CD4-positive, alpha-beta T cell treated with Interleukin-10 for 1 hour (primary cell): ENCODE results near the gene IRX6.

Source experiments
- DNase-seq: peaks from one replicate; pipeline ENCODE4 v3.0.0-alpha.2; 2020

Gene IRX6

DNA sequence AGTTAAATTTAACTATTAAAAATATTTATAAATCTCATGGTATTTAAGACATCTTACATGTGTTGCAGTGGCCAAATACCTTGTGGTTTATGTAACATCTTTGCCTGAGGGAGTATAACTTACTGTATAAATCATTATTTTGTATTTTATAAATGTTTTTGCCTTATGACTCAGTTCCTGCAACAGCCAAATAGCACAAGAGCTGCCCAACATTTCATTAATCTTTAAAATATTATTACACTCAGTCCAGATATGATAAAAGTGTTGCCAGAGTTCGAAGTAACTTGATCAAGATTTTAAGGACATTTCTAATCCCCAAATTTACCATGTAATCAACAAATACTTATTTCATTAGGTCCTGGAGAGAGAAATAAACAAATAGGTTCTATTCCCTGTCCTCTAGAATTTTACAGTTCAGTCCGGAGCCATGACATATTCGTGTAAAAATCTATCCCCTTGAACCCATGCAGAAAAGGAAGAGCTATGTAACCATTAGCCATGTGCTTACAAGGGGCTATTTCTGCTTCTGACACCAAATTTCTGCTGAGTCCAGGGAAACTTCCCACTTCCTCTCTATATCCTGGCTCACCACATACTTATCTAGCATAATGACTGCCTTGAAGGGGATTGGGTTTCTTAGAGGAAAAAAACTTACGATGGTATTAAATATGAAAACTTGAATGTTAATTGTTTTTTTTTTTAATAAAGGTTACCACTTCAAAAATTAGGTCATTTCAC, 44.0 kb downstream of the IRX6 start:
- no peak for DNase-seq

DNA sequence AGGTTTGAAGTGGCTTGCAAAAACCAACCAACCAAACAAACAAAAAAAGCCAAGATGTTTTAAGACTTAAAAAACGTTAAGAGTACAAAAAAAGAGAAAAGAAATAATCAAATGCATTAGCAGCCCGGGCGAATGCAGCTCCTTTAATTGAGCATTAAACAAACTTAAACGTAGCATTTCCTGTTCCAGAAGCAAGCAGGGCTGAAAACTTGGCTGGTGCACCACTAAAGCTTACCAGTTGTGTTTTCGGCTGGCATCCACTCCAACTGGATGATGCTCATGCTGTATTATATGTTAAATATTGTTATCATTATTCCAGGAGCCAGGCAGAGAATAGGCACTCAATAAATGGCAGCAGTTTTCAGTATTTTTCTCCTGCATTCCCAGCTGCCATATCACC, 45.1 kb downstream of the IRX6 start:
- no peak for DNase-seq

DNA sequence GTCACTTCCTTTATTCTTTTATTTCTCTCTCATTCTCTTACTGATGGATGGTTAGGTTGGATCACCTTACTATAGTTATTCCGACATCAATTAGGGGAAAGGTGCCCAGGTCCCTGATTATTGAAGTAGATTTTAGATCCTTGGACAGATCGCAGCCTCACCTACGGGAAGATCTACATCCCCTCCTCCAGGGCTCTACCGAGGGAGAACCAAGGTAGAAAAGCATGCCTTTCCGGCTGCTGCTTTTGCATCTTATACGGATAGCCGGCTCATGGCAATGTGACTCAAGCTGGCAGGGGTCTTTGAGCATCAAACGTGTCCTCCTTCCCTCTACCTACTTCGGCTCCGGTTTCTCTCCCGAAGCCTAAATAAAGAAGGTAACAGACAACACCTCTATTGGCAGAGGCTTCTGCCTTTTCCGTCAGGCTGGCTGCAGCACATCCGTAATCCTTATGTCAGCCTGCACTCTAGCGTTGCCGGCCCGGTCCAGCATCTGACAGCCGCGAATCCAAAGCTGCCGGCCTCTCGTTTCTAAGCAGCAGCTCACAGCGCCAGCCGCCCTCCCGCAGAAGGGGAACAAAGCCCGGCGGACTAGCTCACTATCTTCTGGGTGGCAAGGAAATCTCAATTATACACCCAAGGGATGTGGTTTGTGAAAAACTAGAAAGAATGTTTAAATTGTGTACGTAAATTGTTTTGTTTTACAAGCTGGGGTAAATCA, 46.9 kb downstream of the IRX6 start:
- no peak for DNase-seq

DNA sequence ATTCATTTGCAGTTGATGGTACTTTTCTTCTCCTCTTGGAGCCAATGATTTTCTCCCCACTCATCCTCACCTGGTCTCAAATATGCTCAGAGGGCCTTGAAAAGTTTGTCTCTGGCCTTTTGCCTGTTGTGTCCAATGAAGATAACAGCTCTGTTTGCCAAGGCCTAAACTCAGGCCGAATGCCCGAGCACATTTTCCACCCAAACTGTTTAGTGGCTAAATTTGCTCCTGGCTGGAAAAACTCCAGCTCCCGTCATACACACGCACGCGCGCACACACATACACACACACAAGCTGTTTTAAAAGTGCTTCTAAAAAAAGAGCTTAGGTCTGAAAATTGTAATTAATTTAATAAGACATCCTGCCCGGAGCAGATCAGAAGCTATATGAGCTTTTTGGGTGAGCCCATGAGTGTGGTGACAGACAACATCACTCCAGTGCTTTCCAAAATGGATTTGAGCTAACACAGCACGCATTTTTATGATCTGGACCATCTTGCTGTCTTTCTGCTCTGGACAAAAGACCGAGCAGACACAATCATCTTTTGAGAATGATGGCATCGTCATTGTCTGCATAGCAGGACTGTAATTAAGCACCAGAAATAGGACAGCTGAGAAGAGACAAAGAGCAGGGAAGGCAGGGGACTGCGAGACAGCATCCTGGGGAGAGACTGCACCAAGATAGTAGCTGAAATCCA, 48.9 kb downstream of the IRX6 start:
- DNase-seq = no peak

DNA sequence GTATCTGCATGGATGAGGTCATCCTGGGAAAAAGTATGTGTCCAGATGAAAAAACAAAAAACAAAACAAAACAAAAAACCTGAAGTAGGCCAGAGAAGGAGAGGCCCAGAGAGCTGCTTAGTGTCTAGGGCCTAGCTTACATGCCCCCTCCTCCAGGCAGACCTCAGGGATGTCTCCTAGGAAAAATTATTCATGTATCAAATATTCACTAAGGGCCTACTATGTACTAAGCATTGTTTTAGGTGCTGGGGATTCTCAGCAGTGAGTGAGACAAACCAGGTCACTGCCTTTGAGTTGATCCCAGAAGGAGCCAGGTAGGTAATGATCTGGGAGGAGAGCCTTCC, 49.5 kb downstream of the IRX6 start:
- DNase-seq = no peak

DNA sequence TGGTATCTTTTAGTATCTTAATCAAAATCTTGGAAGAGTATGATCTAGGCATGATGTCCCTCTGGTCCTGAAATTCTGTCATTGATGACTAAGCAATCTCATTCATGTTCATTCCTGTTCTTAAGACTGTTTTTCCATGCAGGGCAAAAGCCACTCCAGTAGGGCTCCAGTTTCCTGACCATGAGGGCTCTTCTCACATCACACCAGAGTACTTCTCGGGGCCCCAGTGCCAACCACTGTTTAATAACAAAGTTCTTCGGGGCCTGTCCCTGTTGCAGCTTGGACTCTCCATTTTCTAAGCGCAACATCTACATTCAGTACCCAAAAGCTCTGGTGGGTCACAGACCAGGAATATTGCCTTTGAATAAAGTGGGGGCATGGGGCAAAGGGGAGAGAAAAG, 52.0 kb downstream of the IRX6 start:
- no peak for DNase-seq

DNA sequence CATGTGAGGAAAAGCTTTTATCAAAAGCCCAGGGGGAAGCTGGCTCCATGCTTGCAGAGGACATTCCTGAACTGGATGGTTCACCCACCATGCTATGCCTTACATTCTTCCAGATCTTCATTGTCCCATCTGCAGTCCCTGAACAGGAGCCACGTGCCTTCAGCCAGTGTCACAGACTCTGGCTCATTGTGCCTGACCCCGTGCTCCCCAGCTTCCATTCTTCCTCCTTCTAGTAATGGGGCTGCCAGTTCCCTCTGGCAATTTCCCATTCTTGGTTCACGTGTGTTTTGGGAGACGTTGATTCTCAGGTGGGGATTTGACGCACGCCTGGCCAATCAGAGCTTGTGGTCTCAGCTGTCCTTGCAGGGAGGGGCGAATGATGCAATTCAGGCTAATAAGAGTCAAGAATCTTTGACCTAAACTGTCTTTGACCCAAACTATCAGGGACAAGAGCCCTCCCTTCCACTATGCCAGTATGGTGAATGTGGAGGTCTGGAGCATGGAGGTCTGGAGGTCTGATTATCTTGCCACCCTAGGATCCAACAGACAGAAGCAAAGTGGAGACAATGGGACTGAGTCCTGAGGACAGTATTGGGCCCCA, 52.7 kb downstream of the IRX6 start:
- DNase-seq = no peak

DNA sequence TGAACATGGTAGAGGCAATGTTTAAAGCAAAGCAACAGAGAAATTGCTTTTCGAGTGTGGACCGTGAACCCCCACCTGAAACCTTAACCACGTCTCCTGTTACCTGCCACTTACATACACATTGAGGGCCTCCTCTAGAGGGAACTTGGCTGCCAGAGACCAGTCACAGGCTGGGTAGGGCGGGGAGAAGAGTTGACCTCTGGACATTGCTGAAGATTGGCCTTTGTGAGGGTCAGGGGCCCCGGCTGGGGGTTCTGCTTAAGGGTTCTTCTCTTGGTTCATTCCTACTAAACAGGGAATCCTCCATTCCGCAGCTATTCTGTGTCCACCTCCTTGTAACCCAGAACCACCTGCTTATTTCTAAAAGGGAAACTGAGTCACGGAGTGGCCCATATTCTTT, 53.8 kb downstream of the IRX6 start:
- DNase-seq = no peak

DNA sequence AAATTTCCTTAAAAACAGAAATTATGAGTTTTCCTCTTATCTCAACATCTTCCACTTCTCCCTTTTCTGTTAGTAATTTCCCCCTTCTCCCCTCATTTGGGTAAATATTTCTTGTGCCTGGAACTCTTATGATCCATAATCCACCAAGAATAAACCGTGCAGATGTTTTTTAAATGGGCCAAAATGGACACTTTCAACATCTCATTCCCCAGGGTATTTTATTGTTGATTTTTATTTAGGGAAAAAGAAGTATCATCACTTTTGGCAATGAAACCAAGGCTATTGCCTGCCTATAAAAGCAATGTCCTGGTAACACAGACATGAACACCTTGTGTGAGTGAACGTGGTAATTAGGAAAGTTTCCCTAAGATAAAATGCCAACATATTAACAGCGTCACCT, 54.6 kb downstream of the IRX6 start:
- no peak for DNase-seq

DNA sequence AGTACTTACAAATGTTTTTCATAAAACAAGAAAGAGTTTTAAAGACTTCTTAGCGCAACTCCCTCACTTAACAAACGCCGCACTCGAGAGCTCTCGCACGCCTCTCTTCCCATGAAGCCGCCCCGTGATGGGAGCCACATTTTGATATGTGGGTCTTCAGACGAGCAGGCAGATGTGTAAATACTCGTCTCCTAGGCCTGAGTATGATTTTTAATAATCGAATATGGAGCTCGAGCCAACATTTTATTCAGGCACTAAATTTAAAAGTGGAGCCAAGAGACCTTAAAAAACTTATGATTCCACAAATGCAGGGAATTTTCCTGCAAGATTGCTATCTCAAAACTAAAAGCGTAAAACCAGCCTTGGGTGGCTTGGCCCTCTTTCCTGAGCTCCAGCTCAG, 55.4 kb downstream of the IRX6 start:
- no peak for DNase-seq

DNA sequence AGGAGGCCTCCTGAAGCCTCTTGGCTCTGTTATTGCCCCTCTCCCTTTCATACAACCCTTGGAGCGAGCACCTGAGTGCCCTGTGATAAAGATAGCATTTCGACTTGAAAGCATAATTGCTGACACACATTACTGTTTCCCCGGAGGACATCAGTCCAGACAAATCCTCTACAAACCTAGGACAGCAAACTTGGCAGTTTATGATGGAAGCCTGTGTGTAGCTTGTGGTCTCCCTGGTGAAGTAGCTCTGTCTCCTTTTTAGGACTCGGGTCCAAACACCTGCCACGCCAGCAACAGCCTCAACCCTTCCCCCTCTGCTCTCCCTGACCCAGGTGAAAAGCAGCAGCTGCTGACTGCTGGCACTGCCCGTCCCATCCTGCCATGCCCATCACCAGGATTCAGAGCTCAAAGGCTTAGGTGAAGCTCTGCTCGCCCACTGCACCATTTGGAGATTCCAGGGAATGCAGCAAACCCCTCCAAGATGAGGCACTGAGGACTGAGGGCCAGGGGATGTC, 55.9 kb downstream of the IRX6 start:
- DNase-seq = no peak
